Smooth muscle cell (in vitro differentiated cells): Measurements from ENCODE around the gene ARHGEF12. TPM values are rescaled to one million over a fixed set of nuclear protein-coding genes. Genes with fewer than 3 reads are reported as not detected.

Experiments used
- DNase-seq: peaks from one replicate; lab custom pipeline; 2025; ENCODE audit not compliant: unreplicated experiment; lab: John Stamatoyannopoulos, UW
- H2AFZ ChIP-seq: fragments of 200-600 bp; sonication (generic); 2 replicates; pipeline ENCODE4 v1.6.0; 2016; ENCODE audit warnings: antibody characterized with exemption, low read depth, mild to moderate bottlenecking
- H3F3A ChIP-seq: fragments of 200-600 bp; sonication (generic); 2 replicates; pipeline ENCODE4 v1.6.0; 2017; ENCODE audit warnings: antibody characterized with exemption, low read depth
- H3K27ac ChIP-seq: fragments of 200-600 bp; sonication (generic); 2 replicates; pipeline ENCODE4 v1.5.1; 2016; ENCODE audit warnings: low read depth, mild to moderate bottlenecking
- H3K27me3 ChIP-seq: fragments of 200-600 bp; sonication (generic); 2 replicates; pipeline ENCODE4 v1.6.1; 2016; ENCODE audit warnings: low read depth, mild to moderate bottlenecking
- H3K36me3 ChIP-seq: fragments of 200-600 bp; sonication (generic); 2 replicates; pipeline ENCODE4 v1.5.1; 2016; ENCODE audit warnings: low read depth
- H3K4me1 ChIP-seq: fragments of 200-600 bp; sonication (generic); 2 replicates; pipeline ENCODE4 v1.5.1; 2016; ENCODE audit warnings: low read depth
- H3K4me2 ChIP-seq: fragments of 200-600 bp; sonication (generic); 2 replicates; pipeline ENCODE4 v1.6.0; 2016; ENCODE audit warnings: mild to moderate bottlenecking
- H3K4me3 ChIP-seq: fragments of 200-600 bp; sonication (generic); 2 replicates; pipeline ENCODE4 v1.5.1; 2016; ENCODE audit warnings: mild to moderate bottlenecking
- H3K79me2 ChIP-seq: fragments of 200-600 bp; sonication (generic); 2 replicates; pipeline ENCODE4 v1.6.0; 2016; ENCODE audit warnings: low read depth, mild to moderate bottlenecking
- H3K9ac ChIP-seq: fragments of 200-600 bp; sonication (generic); 2 replicates; pipeline ENCODE4 v1.6.0; 2016; ENCODE audit warnings: low read depth
- H3K9me3 ChIP-seq: fragments of 200-600 bp; sonication (generic); replicated peaks from 2 replicates; pipeline ENCODE4 v1.5.1; 2016; ENCODE audit warnings: low read depth
- H4K20me1 ChIP-seq: fragments of 200-600 bp; sonication (generic); 2 replicates; pipeline ENCODE4 v1.6.0; 2016; ENCODE audit warnings: low read depth
- CTCF ChIP-seq: fragments of 200-600 bp; sonication (generic); IDR thresholded peaks from 2 replicates; pipeline ENCODE4 v1.5.1; 2017; ENCODE audit warnings: borderline replicate concordance, mild to moderate bottlenecking, antibody characterized with exemption; ENCODE audit not compliant: insufficient read depth, poor library complexity, severe bottlenecking
- WGBS: methylation state at CpG from one replicate; pipeline ENCODE4 v1.1.7; 2016; ENCODE audit warnings: low lambda C conversion rate; 5-methylcytosine and 5-hydroxymethylcytosine counted together
- polyA plus RNA-seq: library from polyadenylated mRNA; unstranded; fragments of >200 nt; fragmentation: Nextera tagmentation; extraction: Ambion mirVana; gene quantifications from 2 replicates; pipeline ENCODE4 v1.2.1, GENCODE V29; 2016
- total RNA-seq: library from RNA; depleted of rRNA; stranded (reverse); fragments of >200 nt; gene quantifications from 2 replicates; pipeline ENCODE4 v1.2.3, GENCODE V29; 2014

Gene ARHGEF12
- total and polyA plus RNA-seq, 2 experiments from 2014 or later: 24.6 to 89.4 TPM

GRCh38 chr11:120339394-120339890, 3.2 kb downstream of the ARHGEF12 start:
- Histone ChIP-seq H2AFZ (no peak overlapping the region), H3K27me3 (no peaks in the 10 kb centered on the region), H3K9me3 (no peaks in the 10 kb centered on the region), H3K36me3 (no peaks in the 10 kb centered on the region), H3K79me2 (peaks cover 80% of the 10 kb centered on the region), H3K4me1 (peaks cover 56% of the 10 kb centered on the region), H4K20me1 (peaks cover 78% of the 10 kb centered on the region), H3K9ac (peak overlapping the region; percentile 89), H3K27ac (peak overlapping the region; percentile 54), H3F3A (peaks cover 23% of the 10 kb centered on the region), H3K4me2 (peak overlapping the region; percentile 98), H3K4me3 (peak overlapping the region; percentile 91)
- 16% methylated on average over 6 of the region's 6 CpGs for WGBS
- TF ChIP-seq CTCF: no peak
- DNase-seq: no peak

- Histone ChIP-seq H3K27ac (peak overlapping the region; percentile 54), H3K36me3 (no peaks in the 10 kb centered on the region), H3K9ac (no peak overlapping the region), H4K20me1 (peaks cover 89% of the 10 kb centered on the region), H3K79me2 (peaks cover 91% of the 10 kb centered on the region), H3K4me3 (peak overlapping the region; percentile 91), H3K27me3 (no peaks in the 10 kb centered on the region), H2AFZ (no peak overlapping the region), H3K4me1 (peaks cover 52% of the 10 kb centered on the region), H3F3A (peaks cover 17% of the 10 kb centered on the region), H3K9me3 (no peaks in the 10 kb centered on the region), H3K4me2 (peak overlapping the region; percentile 98)
- WGBS: 55% methylated on average over 2 of the region's 2 CpGs
- no peak for TF ChIP-seq CTCF
- DNase-seq: no peak
These were observed 4.3 kb downstream of the ARHGEF12 start for GRCh38 chr11:120340529-120340928.

- no peaks in the 10 kb centered on the region for H3K27me3 ChIP-seq
- H3K27ac ChIP-seq: no peak overlapping the region
- peaks cover 100% of the 10 kb centered on the region for H3K79me2 ChIP-seq
- DNase-seq: no peak
- WGBS: 82% methylated on average over 3 of the region's 3 CpGs
- H3K9me3 ChIP-seq: no peaks in the 10 kb centered on the region
- no peak overlapping the region for H3K9ac ChIP-seq
- no peaks in the 10 kb centered on the region for H3K36me3 ChIP-seq
- no peak for TF ChIP-seq CTCF
- peaks cover 14% of the 10 kb centered on the region for H3F3A ChIP-seq
- peak overlapping the region; percentile 98 for H3K4me2 ChIP-seq
- peaks cover 100% of the 10 kb centered on the region for H4K20me1 ChIP-seq
- no peak overlapping the region for H2AFZ ChIP-seq
- H3K4me1 ChIP-seq: peaks cover 51% of the 10 kb centered on the region
- H3K4me3 ChIP-seq: no peak overlapping the region
These were observed 6.0 kb downstream of the ARHGEF12 start for GRCh38 chr11:120342226-120342625.

GRCh38 chr11:120342678-120343077, 6.5 kb downstream of the ARHGEF12 start:
- H4K20me1 ChIP-seq: peaks cover 100% of the 10 kb centered on the region
- H2AFZ ChIP-seq: no peak overlapping the region
- H3K27ac ChIP-seq: peak overlapping the region; percentile 17
- 97% methylated on average over 3 of the region's 3 CpGs for WGBS
- DNase-seq: no peak
- H3K4me2 ChIP-seq: peak overlapping the region; percentile 98
- peaks cover 14% of the 10 kb centered on the region for H3F3A ChIP-seq
- H3K4me3 ChIP-seq: no peak overlapping the region
- TF ChIP-seq CTCF: no peak
- H3K36me3 ChIP-seq: no peaks in the 10 kb centered on the region
- no peaks in the 10 kb centered on the region for H3K9me3 ChIP-seq
- H3K4me1 ChIP-seq: peaks cover 51% of the 10 kb centered on the region
- H3K9ac ChIP-seq: no peak overlapping the region
- peaks cover 100% of the 10 kb centered on the region for H3K79me2 ChIP-seq
- no peaks in the 10 kb centered on the region for H3K27me3 ChIP-seq
